GM21723 (cell line): ENCODE measurements around the gene SPINK2.

Experiments used
- ATAC-seq: cut with Tn5 transposase; IDR thresholded peaks from one replicate; pipeline ENCODE4 v1.9.1; 2021; ENCODE audit warnings: mild to moderate bottlenecking, moderate library complexity; ENCODE audit not compliant: unreplicated experiment

SPINK2 gene, protein sequence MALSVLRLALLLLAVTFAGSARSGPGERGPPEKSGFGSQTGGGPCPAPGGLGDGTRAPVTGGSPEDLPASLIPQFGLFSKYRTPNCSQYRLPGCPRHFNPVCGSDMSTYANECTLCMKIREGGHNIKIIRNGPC

DNA sequence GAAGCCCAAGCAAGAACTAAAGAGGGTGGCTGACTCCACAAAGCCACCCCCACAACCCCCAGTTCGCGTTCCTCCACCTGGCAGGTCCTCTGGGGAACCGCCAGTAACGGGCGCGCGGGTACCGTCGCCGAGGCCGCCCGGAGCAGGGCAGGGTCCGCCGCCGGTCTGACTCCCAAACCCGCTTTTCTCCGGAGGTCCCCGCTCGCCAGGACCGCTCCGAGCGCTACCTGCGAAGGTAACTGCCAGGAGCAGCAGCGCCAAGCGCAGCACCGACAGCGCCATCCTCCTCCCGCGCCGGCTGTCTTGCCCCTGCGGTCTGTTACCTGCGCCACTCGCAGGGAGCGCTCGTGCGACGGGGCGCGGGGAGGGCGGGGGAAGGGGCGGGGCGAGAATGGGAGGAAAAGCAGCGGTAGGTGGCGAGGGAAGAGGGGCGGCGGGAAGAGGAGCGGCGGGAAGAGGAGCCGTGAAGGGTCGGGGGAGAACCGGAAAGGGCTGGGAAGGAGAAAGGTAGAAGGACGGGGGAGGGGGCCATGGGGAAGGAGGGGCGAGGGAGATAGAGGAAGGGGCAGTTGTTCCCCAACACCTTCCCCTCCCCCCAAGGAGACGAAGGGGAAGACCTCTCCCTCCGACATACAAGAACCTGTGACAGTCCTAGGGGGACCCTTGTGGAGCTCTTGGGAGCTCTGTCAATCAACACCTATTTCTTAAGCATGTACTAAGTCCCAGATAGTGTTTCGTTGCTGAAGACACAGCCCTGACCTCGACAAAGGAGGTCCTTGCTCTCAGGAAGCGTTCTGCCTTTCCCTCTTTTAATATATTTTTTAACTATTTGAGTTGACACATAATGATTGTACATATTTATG lies at the start of gene SPINK2:
Gene SPINK2 (minus strand): TSS at position 321 of the 863 bp plus-strand sequence. CDS start 39 bp downstream, at position 282.
- no peak for ATAC-seq

DNA sequence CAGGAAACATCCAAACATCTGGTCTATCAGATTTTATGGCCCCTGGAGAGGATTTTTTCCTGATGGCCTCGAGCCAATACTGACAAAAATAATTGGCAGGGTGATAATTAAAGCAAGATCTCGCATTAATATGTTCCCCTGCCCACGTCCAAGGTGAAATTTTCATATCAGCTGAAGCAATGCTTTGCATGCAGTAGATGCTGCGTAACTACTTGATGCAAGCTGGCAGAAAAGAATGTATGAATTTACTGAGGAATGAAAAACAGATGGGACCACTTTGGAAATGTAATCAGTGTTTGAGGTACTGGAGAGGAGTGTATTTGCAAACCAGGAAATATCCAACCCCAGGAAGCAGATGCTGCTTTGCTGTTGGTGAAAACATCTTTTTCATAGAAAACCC lies 49.4 kb upstream of the SPINK2 start:
- ATAC-seq = no peak

DNA sequence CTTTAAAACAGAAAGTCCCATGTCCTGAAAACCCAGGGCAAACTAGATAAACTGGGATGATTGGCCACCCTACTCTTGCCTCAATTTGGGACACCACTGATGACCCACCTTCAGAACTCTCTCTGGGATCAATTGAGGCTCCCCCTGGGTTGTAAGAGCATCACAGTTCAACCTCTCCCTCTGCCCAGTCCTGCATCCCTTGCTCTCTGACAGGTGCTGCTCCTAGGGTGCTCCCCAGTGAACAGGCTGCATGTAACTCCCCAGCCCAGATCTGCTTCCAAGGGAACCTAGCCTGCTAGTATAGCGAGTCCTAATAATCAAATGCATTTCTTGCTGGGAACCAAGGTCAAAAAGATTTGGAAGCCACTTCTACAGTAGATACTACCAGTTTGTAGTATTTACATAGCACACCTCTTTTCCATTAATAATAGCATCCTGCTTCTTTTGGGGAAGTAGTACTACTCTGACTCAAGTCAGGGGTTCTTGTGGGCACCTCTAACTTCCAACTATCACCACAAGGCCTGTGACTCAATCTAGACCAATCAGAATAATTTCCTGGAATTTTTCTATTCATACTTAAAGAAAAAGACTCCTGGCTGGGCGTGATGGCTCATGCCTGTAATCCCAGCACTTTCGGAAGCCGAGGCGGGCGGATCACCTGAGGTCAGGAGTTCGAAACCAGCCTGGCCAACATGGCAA lies 42.1 kb upstream of the SPINK2 start:
- peak; percentile 60 for ATAC-seq

DNA sequence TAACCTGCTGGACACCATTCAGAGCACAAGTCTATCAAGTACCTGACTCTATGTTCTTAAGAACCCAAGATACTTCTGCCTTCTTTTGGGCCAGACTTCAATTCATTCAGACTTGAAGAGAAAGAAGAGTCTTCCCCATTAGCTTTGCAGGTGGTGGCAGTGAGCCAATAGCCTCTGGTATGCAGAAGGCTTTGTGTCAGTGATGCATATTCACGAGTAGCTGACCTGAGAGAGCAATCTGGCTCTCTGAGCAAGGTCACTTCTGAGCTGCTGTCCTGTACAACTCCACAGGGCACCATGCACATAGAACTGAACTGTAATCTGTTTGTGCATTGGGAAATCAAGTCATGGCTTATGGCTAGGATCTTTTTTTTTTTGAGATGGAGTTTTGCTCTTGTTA lies 39.9 kb upstream of the SPINK2 start:
- ATAC-seq = no peak

DNA sequence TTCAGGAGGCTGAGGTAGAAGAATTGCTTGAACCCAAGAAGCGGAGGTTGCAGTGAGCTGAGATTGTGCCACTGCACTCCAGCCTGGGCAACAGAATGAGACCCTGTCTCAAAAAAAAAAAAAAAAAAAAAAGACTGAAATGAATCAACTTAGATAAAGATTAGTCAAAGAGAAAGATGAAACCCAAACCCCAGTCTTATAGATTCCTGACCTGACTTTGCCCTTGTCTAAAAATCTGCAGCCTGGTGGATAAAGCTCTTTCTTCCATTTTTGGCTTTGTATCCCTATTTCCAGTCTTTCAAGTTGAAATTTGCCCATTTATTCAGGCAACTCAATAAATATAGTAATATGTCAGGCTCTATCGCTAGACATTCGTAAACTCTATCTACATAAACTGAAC lies 39.3 kb upstream of the SPINK2 start:
- no peak for ATAC-seq

DNA sequence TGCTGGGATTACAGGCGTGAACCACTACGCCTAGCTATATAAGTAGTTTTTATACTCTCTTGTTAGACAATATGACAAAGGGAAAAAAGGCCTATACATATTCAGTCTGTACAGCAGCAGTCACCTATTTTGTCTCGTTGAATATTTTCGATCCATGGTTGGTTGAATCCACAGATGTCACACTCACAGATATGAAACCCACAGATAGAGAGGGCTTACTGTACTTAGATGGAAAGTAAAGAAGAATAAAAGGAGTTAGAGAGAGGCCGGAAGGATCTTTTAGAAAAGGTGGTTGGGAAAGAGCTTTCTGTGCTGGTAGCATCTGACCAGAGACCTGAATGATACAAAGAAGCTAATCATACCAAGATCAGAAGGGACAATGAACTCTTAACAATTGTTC lies 38.3 kb upstream of the SPINK2 start:
- peak; percentile 53 for ATAC-seq

DNA sequence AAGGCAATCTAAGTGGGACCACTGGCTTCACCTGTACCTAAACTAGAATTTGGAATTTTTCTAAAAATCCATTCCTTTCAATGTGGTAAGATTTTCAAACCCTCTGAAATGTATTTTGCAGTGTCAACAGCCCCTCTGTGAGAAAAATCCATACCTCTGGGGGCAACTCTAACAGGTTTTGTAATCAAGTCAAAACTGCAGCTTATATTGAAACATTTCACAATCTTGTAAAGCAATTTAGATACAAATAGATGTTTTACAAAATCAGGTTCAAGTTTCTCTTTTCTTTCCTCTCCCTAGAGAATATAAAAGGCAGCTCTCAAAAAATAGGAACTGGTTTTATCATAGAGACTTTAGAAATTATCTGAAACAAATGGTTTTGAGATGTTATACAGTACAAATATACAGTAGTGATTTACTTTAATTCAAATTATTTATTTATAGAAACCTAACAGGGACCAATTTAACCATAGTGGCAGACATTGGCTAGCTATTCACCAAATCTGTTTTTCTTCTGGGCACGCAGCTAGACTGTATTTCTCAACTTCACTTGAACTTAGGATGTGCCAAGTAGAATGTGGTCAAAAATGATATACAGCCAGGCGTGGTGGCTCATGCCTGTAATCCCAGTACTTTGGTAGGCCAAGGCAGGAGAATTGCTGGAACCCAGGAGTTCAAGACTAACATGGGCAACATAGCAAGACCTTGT lies 36.3 kb upstream of the SPINK2 start:
- no peak for ATAC-seq

DNA sequence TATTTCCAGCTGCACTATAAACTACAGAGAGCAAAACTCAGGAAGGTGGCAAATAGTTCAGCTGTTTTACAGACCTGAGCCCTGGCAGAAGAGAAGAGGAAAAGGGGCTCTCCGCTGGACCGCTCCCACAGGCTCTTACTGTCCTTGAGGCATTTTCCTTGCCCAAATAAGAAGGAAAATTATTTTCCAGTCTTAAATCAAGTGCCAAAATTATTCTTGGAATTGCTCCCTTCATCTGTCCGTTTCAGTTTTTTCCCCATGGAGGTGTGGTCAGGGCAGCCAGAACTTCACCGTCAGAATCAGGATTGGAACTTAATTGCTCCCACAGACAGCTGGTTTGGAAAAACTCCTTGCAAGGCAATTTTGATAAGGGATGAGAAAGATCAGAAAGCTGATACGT lies 35.2 kb upstream of the SPINK2 start:
- ATAC-seq = no peak

DNA sequence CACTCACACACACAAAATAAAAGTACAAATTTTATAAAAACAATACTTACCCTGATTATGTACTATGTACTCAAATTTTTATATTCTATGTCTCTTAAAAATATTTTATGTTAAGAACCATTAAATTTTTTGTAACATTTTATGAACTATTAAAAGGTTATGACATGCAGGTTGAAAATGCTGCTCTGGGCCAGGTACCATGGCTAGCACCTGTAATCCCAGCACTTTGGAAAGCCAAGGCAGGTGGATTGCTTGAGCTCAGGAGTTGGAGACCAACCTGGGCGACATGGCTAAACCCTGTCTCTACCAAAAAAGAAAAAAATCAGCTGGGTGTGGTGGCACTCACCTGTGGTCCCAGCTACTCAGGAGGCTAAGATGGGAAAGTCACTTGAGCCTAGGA lies 29.4 kb upstream of the SPINK2 start:
- ATAC-seq = no peak

DNA sequence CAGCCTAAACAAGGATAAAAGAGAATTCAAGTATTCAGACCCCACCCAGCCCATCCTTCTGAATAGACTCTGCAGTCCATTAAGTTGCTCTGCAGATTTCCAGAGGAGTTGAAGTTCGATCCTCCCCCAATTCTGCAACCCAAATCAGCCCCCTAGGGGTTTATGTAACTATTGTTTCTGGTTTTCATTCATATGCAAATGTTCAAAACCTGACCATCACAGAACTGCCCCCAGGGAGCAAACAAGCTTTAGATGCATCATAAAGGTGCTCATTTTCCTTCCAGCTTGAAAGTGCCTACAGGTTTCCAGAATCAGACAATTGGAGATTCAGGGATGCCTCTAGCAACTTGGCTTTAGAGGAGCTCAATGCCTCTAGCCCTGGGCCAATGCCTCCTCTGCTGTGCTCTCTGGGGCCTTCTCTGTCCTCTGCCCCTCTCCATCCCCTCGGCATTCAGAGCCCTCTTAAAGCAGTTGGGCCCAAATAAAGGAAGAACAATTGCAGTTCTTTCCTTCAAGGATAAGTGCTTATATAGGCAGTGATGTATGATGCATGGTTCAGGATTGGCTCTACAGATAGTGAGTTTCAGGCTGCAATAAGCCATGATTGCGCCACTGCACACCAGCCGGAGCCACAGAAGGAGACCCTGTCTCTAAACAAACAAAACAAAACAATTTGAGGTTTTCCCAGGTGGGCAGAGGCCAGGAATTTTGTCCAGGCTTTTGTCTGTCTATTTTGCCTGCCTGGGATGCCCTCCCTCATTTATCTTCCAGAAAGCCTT lies 23.5 kb upstream of the SPINK2 start:
- ATAC-seq = no peak

DNA sequence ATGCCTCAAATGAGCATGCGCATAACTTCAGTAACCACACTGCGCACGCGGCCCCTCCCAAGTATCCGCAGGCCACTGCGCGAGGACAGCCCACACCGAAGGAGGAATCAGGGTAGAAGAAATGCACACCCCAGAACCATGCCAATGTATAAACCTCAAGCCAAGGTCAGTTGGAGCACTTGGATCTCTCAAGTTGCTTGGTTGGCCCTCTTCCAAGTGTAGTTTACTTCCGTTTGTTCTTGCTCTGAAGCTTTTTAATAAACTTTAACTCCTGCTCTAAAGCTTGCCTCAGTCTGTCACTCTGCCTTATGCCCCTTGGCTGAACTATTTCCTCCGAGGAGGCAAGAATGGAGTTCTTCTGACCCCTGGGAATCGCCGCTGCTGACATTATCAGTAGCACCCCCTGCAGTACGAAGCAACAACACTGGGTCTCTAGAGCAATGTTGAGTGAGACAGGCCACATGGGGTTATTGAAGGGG lies 22.0 kb upstream of the SPINK2 start:
- ATAC-seq = no peak

DNA sequence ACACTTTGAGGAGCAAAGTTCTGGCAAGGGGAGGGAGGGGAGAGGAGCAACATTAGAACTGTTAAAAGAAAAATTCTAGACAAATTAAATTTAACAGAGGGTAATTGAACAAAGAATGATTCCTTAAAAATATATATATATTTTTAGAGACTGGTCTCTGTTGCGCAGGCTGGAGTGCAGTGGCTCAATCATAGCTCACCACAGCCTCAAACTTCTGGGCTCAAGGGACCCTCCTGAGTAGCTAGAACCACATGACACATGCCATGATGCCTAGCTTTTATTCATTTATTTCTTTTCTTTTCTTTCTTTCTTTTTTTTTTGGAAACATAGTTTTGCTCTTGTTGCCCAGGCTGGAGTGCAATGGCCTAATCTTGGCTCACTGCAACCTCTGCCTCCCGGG lies 19.1 kb upstream of the SPINK2 start:
- no peak for ATAC-seq

DNA sequence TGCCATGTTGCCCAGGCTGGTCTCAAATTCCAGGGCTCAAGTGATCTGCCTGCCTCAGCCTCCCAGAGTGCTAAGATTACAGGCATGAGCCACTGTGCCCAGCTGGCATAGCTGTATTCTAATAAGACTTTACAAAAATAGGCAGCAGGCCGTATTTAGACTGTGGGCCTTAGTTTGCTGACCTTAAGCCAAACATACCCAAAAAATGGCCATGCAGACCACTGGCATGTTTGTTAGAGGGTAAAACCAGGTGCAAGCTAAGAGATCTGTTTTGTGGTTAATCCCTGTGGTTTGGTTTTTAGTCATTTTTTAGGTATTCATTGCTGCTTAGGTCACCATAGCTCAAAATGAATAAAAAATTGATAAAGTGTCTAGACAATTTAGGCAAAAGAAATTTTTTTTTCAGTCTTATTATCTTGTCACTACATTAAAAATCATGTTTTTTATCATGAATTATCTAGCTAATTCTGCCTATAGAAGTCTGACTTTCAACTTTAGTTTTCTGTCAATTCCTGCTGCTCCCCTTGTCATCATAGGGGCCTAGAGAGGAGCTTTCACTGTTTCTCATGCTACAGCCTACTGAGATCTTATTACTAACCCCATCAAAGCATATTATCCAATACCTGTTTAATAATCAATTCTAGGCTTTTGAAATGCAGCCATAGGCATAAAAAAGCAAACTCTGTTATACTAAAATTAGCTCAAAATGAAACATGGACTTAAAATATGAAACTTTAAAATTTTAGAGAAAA lies 7.5 kb upstream of the SPINK2 start:
- peak; percentile 82 for ATAC-seq

DNA sequence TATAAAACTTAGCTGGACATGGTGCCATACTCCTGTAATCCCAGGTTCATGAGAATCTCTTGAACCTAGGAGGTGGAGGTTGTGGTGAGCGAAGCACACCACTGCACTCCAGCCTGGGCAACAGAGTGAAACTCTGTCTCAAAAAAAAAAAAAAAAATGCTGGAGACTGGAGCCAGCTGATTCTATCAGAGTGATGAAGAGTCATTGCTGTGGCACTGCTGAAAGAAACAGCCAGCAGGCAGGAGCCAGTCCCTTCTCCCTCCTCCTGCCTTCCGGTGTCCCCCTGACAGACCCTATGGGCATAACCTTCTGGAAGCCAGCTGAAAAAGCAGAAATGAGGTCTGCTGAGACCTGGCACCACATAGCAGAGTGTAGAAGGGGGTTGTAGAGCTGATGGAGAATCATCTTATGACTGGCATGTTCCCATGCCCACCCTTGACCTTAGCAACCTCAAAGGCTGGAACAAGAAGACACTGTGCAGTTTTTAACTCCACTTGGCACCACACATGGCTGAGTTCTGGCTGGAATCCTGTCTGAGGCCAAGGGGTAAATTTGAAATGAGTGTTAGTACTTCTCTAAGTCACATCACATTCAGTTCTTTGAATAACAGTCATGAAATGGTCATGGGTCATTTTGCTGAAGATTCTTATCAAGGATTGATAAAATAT lies 2.6 kb upstream of the SPINK2 start:
- no peak for ATAC-seq

DNA sequence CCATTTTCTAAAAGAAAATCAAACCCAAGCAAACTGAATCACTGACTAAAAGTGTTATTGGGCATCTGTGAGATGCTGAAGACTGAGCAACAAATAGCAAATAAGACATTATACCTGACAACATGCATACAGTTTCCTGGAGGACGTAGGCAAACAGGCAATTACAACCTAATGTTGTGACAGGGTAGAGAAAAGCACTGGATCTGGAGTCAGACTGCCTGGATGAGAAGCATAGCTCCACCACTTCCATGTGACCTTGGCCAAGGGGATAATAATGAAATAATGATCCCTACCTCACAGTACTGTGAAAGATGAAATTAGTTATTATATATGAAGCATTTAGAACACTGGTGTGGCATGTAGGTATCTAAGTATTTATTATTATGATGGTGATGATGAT lies 2.7 kb downstream of the SPINK2 start:
- ATAC-seq = no peak

DNA sequence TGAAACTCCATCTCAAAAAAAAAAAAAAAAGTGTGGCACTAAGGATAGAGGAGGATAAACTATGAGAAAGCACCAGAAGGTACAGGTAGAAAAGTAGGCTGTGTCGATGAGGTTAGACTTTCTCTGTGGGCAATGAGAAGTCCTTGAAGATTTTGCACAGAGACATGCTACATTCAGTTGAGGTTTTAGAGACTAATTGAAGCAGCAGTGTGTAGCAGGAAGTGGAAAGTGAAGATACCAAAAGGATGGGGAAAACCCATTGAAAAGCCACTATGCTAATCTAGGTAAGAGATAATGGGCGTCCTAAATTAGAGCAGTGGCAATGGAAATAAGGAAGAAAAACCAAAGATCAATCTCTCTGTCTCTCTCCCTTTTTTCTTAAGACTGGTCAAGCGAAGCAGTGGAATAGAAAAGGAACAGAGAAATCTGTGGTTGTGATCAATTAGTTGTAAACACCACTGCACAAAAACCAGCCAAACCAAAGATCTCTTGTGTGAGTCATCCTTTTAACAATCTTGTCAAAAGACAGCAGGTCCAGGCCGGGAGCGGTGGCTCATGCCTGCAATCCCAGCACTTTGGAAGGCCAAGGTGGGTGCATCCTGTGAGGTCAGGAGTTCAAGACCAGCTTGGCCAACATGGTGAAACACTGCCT lies 3.5 kb downstream of the SPINK2 start:
- peak; percentile 94 for ATAC-seq

DNA sequence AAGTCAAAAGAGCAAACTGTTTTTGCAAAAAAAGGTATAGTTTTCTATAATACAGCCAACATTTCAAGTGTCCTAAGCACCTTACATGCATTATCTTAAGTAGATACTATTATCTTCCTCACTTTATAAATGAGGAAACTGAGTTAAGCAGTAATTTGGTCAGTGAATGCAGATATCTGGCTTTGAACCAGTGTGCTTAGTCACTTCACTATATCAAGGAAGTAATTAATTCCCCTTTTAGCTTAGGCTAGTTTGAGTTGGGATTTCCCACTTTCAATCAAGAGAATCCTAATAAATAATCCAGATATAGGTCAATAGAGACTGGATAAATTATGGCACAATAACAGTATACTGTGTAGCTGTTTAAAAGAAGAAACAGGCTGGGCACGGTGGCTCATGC lies 14.8 kb downstream of the SPINK2 start:
- ATAC-seq = no peak

DNA sequence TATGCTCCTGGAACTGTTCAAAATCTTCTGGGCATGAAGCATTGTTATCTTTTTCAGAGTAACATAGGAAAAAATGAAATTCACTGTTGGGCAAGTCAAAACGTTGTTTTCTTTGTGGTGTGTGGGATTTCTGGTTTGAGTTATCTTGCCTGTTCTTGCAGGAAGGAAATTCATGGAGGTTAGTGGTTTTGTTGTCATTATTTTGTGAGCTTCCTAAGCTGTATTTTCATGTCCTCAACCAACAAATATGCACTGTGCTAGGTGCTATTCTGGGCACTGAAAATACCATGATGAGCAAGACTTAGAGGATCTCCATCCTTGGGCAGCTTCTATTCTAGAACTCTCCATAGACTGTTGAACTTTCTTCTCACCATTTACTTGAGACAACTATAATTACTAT lies 16.9 kb downstream of the SPINK2 start:
- ATAC-seq = no peak

DNA sequence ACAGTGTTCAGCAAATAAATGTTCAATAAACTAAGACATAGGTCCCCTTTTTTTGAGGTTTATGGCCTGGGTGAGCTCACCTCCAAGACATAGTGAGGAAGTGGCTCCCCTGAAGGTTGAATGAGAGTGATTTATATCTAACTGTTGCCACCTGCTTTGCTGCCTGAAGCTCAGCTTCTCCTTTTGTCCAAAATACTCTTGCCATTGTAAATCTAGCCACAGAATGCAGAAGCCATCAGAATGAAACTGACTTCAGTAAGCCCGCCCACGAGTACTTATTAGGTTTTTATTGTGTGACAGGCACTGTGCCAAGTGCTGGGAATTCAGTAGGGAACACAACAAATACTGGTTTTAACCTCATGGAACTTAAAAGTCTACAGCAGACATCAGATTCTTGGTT lies 18.0 kb downstream of the SPINK2 start:
- ATAC-seq = peak; percentile 46
